Activated naive CD8-positive, alpha-beta T cell (primary cell): ENCODE data around the gene EDEM3.

Experiments used
- H3K27ac Mint-ChIP-seq: one replicate; pipeline ENCODE4 v1.8.0; 2021; ENCODE audit warnings: mixed read lengths
- H3K27me3 Mint-ChIP-seq: one replicate; pipeline ENCODE4 v1.8.0; 2021; ENCODE audit warnings: mixed read lengths
- H3K36me3 Mint-ChIP-seq: one replicate; pipeline ENCODE4 v1.8.0; 2021; ENCODE audit warnings: mixed read lengths
- H3K4me1 Mint-ChIP-seq: one replicate; pipeline ENCODE4 v1.8.0; 2021; ENCODE audit warnings: low read depth, mixed read lengths
- H3K4me3 Mint-ChIP-seq: one replicate; pipeline ENCODE4 v1.8.0; 2021; ENCODE audit warnings: mild to moderate bottlenecking, mixed read lengths
- H3K9me3 Mint-ChIP-seq: one replicate; pipeline ENCODE4 v1.8.0; 2021; ENCODE audit warnings: low read depth, mixed read lengths

The EDEM3 gene

GRCh38 chr1:184734980-184735379 is 19.7 kb downstream of the EDEM3 start:
- Mint-ChIP-seq H3K4me1 (peaks cover 11% of the 10 kb centered on the region), H3K36me3 (peaks cover 10% of the 10 kb centered on the region), H3K9me3 (no peaks in the 10 kb centered on the region), H3K27me3 (no peaks in the 10 kb centered on the region), H3K27ac (no peak overlapping the region), H3K4me3 (no peak overlapping the region)

GRCh38 chr1:184724843-184725242 is 29.8 kb downstream of the EDEM3 start:
- Mint-ChIP-seq H3K27ac (no peak overlapping the region), H3K27me3 (no peaks in the 10 kb centered on the region), H3K9me3 (no peaks in the 10 kb centered on the region), H3K4me1 (no peaks in the 10 kb centered on the region), H3K36me3 (peaks cover 14% of the 10 kb centered on the region), H3K4me3 (no peak overlapping the region)

GRCh38 chr1:184716158-184716557 is 38.5 kb downstream of the EDEM3 start:
- no peaks in the 10 kb centered on the region for H3K27me3 Mint-ChIP-seq
- H3K4me1 Mint-ChIP-seq, result no peaks in the 10 kb centered on the region
- H3K27ac Mint-ChIP-seq, result no peak overlapping the region

GRCh38 chr1:184709418-184709817 is 45.2 kb downstream of the EDEM3 start:
- Mint-ChIP-seq H3K9me3 (no peaks in the 10 kb centered on the region), H3K4me3 (no peak overlapping the region), H3K27me3 (no peaks in the 10 kb centered on the region), H3K27ac (no peak overlapping the region), H3K36me3 (peaks cover 16% of the 10 kb centered on the region), H3K4me1 (no peaks in the 10 kb centered on the region)

More at GRCh38 chr1:184716158-184716557, 38.5 kb downstream of the EDEM3 start:
- no peak overlapping the region for H3K4me3 Mint-ChIP-seq
- no peaks in the 10 kb centered on the region for H3K9me3 Mint-ChIP-seq
- H3K36me3 Mint-ChIP-seq, result peaks cover 8% of the 10 kb centered on the region

- Mint-ChIP-seq H3K9me3 (no peaks in the 10 kb centered on the region), H3K27me3 (no peaks in the 10 kb centered on the region), H3K36me3 (peaks cover 12% of the 10 kb centered on the region), H3K27ac (no peak overlapping the region), H3K4me3 (no peak overlapping the region), H3K4me1 (peaks cover 2% of the 10 kb centered on the region)
Observed at GRCh38 chr1:184708084-184708676, 46.5 kb downstream of the EDEM3 start.

GRCh38 chr1:184705271-184705670 is 49.4 kb downstream of the EDEM3 start:
- H3K4me3 Mint-ChIP-seq, result no peak overlapping the region
- no peaks in the 10 kb centered on the region for H3K9me3 Mint-ChIP-seq
- H3K36me3 Mint-ChIP-seq, result peaks cover 14% of the 10 kb centered on the region
- no peaks in the 10 kb centered on the region for H3K27me3 Mint-ChIP-seq
- H3K4me1 Mint-ChIP-seq, result peaks cover 5% of the 10 kb centered on the region
- H3K27ac Mint-ChIP-seq, result no peak overlapping the region

- no peak overlapping the region for H3K27ac Mint-ChIP-seq
- no peaks in the 10 kb centered on the region for H3K9me3 Mint-ChIP-seq
- H3K4me1 Mint-ChIP-seq, result peaks cover 8% of the 10 kb centered on the region
- no peak overlapping the region for H3K4me3 Mint-ChIP-seq
- H3K27me3 Mint-ChIP-seq, result no peaks in the 10 kb centered on the region
- peaks cover 5% of the 10 kb centered on the region for H3K36me3 Mint-ChIP-seq
Observed at GRCh38 chr1:184701816-184702215, 52.8 kb downstream of the EDEM3 start.

- H3K27ac Mint-ChIP-seq, result no peak overlapping the region
- H3K4me3 Mint-ChIP-seq, result no peak overlapping the region
- peaks cover 14% of the 10 kb centered on the region for H3K36me3 Mint-ChIP-seq
- no peaks in the 10 kb centered on the region for H3K27me3 Mint-ChIP-seq
- no peaks in the 10 kb centered on the region for H3K9me3 Mint-ChIP-seq
- peaks cover 8% of the 10 kb centered on the region for H3K4me1 Mint-ChIP-seq
Observed at GRCh38 chr1:184698969-184699368, 55.7 kb downstream of the EDEM3 start.

- Mint-ChIP-seq H3K36me3 (peaks cover 13% of the 10 kb centered on the region), H3K27ac (no peak overlapping the region), H3K9me3 (no peaks in the 10 kb centered on the region), H3K4me3 (no peak overlapping the region), H3K4me1 (peaks cover 7% of the 10 kb centered on the region), H3K27me3 (no peaks in the 10 kb centered on the region)
Observed at GRCh38 chr1:184698016-184698415, 56.6 kb downstream of the EDEM3 start.

GRCh38 chr1:184696403-184696802 is 58.3 kb downstream of the EDEM3 start:
- Mint-ChIP-seq H3K4me3 (no peak overlapping the region), H3K27me3 (no peaks in the 10 kb centered on the region)

GRCh38 chr1:184695023-184695422 is 59.6 kb downstream of the EDEM3 start:
- no peak overlapping the region for H3K27ac Mint-ChIP-seq

More at GRCh38 chr1:184696403-184696802, 58.3 kb downstream of the EDEM3 start:
- peaks cover 12% of the 10 kb centered on the region for H3K36me3 Mint-ChIP-seq
- no peak overlapping the region for H3K27ac Mint-ChIP-seq
- no peaks in the 10 kb centered on the region for H3K9me3 Mint-ChIP-seq
- peaks cover 7% of the 10 kb centered on the region for H3K4me1 Mint-ChIP-seq

GRCh38 chr1:184693011-184693410 is 61.6 kb downstream of the EDEM3 start:
- peaks cover 12% of the 10 kb centered on the region for H3K36me3 Mint-ChIP-seq
- H3K4me1 Mint-ChIP-seq, result no peaks in the 10 kb centered on the region
- H3K27me3 Mint-ChIP-seq, result no peaks in the 10 kb centered on the region
- H3K9me3 Mint-ChIP-seq, result no peaks in the 10 kb centered on the region
- H3K4me3 Mint-ChIP-seq, result no peak overlapping the region
- no peak overlapping the region for H3K27ac Mint-ChIP-seq

More at GRCh38 chr1:184695023-184695422, 59.6 kb downstream of the EDEM3 start:
- Mint-ChIP-seq H3K9me3 (no peaks in the 10 kb centered on the region), H3K4me3 (no peak overlapping the region), H3K27me3 (no peaks in the 10 kb centered on the region), H3K36me3 (peaks cover 12% of the 10 kb centered on the region), H3K4me1 (peaks cover 3% of the 10 kb centered on the region)

GRCh38 chr1:184691719-184692324 is 62.8 kb downstream of the EDEM3 start:
- H3K27me3 Mint-ChIP-seq, result no peaks in the 10 kb centered on the region
- no peaks in the 10 kb centered on the region for H3K4me1 Mint-ChIP-seq
- no peak overlapping the region for H3K4me3 Mint-ChIP-seq
- peaks cover 12% of the 10 kb centered on the region for H3K36me3 Mint-ChIP-seq
- H3K9me3 Mint-ChIP-seq, result no peaks in the 10 kb centered on the region
- H3K27ac Mint-ChIP-seq, result peak overlapping the region; percentile 16

GRCh38 chr1:184686540-184686939 is 68.1 kb downstream of the EDEM3 start:
- H3K36me3 Mint-ChIP-seq, result no peaks in the 10 kb centered on the region
- no peaks in the 10 kb centered on the region for H3K27me3 Mint-ChIP-seq
- peaks cover 2% of the 10 kb centered on the region for H3K9me3 Mint-ChIP-seq
- no peak overlapping the region for H3K27ac Mint-ChIP-seq
- no peak overlapping the region for H3K4me3 Mint-ChIP-seq
- no peaks in the 10 kb centered on the region for H3K4me1 Mint-ChIP-seq

- Mint-ChIP-seq H3K4me1 (no peaks in the 10 kb centered on the region), H3K36me3 (peaks cover 5% of the 10 kb centered on the region), H3K4me3 (no peak overlapping the region), H3K9me3 (peaks cover 14% of the 10 kb centered on the region), H3K27ac (no peak overlapping the region), H3K27me3 (no peaks in the 10 kb centered on the region)
Observed at GRCh38 chr1:184685116-184685515, 69.5 kb downstream of the EDEM3 start.
